ENCODE data around the gene PNMA6F.
"Not testable (repeated sequence)": the region's sequence is repeated elsewhere in the genome, so short reads cannot be mapped to it uniquely, and the experiment has no call there.

Gene PNMA6F

GRCh38 chrX:153334654-153335295 is 13.2 kb upstream of the PNMA6F start:
- no peak for DNase-seq (ENCODE audit: low read depth in 3 of 3)

GRCh38 chrX:153333821-153334653 is 12.5 kb upstream of the PNMA6F start, which contains the start of gene ZNF275:
Gene ZNF275, plus strand, starts transcription at chrX:153334153. Its CDS starts 2,527 bp downstream, at chrX:153336680.
- peak; percentile 62 to 75 (median 64) for DNase-seq (ENCODE audit: low read depth in 3 of 3)

DNA sequence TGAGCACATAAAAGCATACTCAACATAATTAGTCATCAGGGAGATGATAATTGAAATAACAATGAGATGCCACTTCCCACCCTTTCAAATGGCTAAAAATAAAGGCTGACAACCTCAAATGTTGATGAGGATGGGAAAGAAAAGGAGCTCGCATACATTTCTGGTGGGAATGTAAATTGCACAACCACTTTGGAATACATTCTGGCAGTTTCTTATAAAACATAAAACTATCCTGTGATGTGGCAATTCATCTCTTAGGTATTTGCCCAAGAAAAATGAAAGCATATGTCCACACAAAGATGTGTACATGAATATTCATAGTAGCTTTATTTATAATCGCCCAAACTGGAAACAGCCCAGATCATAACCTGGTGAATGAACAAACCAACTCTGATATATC is 11.7 kb upstream of the PNMA6F start:
- no peak for DNase-seq (ENCODE audit: low read depth in 3 of 3)

- DNase-seq (ENCODE audit: low read depth in 3 of 3), result no peak
Observed at GRCh38 chrX:153327561-153327960, 6.0 kb upstream of the PNMA6F start.

- DNase-seq (ENCODE audit: low read depth in 3 of 3), result no peak
Observed at GRCh38 chrX:153320555-153321184, 897 bp downstream of the PNMA6F start.

DNA sequence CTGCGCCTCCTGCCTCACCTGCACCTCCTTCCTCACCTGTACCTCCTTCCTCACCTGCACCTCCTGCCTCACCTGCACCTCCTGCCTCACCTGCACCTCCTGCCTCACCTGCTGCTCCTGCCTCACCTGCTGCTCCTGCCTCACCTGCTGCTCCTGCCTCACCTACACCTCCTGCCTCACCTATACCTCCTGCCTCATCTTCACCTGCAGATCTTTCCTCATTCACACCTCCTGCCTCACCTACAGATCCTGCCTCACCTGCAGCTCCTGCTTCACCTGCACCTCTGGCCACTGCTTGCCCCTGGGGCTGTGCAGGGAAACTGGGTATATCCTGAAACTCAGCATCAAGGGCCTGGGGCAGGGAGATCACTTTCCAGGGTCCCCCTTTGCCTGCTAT is 1.5 kb downstream of the PNMA6F start:
- not testable (repeated sequence) for DNase-seq (ENCODE audit: low read depth in 3 of 3)

DNA sequence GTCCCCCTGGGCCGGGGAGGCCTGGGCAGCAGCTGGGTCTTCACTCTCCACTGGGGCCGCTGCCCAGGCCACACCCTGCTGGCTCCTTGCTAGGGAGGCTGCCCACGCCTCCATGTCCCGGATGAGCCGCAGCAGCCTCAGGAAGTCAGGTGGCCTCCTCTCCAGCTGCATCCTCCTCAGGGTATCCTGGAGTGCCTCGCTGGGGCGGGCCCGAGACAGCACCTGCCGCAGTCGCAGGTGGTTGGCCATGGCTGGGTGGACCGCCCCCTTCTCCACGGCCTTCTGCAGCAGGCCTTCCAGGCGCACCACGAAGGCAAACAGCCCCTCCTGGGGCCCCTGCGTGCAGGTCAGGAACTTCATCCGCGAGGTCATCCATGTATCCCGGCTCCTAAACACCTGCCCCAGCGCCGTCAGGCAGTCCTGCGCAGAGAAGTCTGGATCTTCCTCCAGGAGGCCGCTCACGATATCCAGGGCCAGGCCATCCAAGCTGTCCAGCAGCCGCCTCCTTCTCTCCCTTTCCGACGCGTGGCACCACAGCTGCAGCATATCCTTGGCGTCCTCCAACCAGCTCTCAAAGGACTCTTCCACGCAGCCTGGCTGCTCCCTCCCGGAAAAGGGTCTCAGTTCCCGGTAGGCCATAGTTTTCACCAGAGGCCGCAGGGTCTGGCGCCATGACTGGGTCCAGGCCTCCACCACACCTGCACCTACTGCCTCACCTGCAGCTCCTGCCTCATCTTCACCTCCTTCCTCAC is 2.1 kb downstream of the PNMA6F start:
- DNase-seq (ENCODE audit: low read depth in 3 of 3), result no peak

GRCh38 chrX:153318811-153319210 is 2.8 kb downstream of the PNMA6F start:
- no peak for DNase-seq (ENCODE audit: low read depth in 3 of 3)

DNA sequence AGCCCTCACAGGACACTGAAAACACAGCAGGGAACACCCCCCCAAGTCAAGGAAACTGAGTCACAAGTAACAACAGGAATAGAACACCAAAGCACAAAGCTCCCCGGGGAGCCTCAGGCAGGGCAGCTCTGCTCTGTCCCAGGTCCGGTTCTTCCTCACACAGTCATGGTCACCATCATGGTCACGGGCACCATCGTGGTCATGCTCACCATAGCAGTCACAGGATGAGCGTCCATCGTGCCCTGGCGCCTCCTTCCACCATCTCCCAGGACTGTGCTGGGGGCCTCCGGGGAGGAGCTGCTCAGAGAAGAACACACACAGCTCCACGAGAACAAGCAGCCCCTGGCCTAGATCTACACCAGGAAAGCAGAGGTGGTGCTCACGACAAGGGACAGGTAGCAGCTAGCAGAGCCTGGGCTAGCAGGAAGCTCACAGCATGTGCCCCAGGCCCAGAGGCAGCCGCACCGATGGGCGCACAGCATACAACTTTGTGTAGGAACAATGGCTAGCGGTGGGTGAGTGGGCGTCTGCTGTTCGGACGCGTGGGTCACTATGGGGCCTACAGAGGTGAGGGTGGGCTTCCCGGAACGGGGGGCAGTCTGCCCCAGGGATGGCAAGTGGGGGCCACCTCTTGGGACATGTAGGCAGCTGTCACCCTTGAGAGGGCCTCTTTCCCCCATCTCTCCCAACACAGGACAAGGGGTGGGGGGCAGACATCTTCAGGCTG is 3.4 kb downstream of the PNMA6F start:
- DNase-seq (ENCODE audit: low read depth in 3 of 3), result no peak

DNA sequence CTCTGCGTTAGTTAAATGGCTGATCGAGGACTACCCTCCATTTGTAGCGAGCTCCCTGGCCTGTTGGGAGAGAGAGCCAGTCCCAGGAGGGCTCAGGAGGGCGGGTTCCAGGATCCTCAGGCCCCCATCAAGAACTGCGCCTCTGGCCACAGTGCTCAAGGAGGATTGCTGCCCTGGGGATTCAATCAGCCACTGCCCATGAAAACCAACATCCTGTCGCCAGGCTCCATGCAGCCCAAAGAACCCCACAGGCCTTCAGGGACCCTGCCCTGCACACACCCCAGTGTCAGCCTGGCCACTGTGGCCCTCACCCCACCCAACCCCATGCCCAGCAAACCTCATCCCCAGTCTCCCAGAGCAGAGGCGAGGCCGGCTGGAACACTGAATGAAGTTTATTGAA is 4.3 kb downstream of the PNMA6F start:
- DNase-seq (ENCODE audit: low read depth in 3 of 3), result no peak

DNA sequence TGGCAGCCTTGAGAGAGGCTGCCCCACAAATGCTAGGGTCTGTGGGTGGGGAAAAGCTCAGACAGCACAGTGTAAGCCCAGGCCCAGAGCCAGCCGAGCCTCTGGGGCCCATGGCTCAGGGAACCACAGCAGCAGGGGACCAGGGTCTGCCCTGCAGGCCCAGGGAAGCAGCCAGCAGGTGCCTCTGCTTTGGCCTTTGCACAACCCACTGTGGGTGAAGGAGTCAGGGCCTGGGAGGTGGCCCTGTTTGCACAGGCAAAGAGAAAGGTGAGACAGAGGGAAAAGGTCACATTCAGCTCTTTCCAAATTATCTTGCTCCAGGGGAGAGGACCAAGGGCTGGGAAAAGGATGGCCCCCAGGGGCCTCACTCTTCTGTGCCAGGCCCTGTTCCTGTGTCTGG is 8.7 kb downstream of the PNMA6F start:
- no peak for DNase-seq (ENCODE audit: low read depth in 3 of 3)

- no peak for DNase-seq (ENCODE audit: low read depth in 3 of 3)
Observed at GRCh38 chrX:153312041-153312440, 9.5 kb downstream of the PNMA6F start.

DNA sequence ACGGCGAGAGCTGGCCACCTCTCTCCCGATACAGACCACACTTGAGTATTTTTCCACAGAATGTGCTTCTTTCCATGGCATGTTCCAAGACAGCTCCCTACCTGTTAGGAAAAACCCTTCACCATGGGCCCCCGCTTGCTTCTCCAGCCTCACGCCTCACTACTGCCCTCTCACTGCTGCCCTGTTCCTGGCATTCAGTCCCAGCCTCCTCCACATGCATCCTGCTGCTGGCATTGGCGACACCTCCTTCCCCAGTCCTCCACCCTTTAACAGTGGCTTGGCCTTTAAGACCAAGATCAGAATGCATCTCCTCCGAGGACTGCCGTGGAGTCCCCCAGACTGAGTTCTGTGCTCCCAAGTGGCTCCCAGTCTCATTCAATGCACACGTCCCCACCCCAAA is 10.7 kb downstream of the PNMA6F start:
- no peak for DNase-seq (ENCODE audit: low read depth in 3 of 3)

GRCh38 chrX:153307276-153308178 is 14.0 kb downstream of the PNMA6F start:
- no peak for DNase-seq (ENCODE audit: low read depth in 3 of 3)

- DNase-seq (ENCODE audit: low read depth in 3 of 3), result no peak
Observed at GRCh38 chrX:153306527-153307115, 14.9 kb downstream of the PNMA6F start.

GRCh38 chrX:153305972-153306371 is 15.6 kb downstream of the PNMA6F start:
- DNase-seq (ENCODE audit: low read depth in 3 of 3), result no peak

DNA sequence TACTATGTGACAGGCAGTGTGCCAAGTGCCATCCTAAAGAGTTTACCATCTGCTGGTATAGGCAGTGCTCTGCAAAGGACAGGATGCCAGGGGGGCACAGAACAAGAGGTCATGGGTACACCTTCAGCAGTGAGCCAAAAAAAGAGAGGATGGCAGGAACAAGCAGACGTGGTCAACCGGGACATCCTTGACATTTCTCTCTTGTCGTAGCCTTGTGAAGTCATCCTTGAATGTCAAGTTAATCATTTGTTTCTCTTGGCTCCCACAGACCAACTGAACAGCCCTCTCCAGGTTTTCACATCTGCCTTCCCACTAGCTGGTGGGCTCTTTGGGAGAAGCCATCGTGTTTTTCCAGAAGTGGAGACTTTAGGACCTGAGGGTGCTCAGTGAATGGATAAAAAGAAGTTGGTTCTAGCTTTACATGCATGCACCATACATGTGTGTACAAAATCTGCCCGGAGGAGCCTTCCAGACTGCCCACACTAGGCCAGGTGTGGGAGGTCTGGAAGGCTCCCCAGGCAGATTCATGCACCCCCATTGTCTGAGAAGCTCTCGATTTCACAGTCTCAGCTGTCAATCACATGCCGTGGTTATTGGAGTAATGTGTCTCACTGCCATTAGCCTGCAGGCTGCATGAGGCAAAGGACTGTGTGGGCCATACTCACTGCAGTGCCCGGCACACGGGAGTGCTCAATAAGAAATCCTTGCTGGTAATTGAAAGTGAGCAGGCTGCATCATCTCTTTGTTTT is 16.4 kb downstream of the PNMA6F start:
- DNase-seq (ENCODE audit: low read depth in 3 of 3), result no peak

DNA sequence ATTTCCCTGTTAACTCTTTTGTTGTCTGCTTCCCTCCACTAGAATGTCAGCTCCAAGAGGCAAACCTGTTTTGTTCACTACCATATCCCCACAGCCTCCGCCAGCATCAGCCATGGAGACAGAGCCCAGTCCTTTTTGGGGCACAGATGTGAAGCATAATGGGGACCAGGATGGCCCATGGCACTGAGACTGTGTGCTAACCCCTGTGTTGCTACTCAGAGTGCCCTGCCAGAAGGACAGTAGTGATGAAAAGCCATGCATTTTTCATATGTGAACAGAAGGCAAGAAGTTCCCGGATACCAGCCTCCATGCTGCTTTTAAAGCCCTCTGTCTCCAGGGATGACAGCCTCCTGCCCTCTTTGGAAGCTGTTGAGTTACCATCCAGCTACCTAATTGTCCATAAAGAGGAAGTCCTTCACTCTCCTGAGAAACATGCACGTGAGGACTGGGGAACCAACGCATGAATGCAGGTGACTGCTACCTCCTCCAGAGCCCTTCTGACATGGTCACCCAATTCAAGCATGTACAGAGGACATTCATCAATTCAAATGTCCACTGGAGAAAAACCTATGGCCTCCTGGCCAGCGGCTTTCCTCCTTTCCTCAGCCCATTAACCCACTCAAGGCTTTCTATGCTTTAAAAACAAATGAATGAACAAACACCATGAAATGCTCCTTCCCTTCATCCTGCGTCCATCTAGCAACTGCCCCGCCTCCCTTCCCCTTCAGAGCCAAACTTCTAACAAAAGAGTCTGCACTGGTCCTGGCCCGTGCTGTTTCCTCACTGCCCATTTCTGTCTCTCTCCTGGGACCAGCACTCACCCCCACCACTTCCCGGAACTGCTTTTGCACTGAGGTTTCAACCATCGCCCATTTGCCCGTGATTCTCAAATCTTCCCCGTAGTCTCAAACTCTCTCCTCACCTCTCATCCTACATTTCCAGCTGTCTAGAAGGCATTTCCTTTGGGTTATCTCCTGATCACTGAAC is 18.0 kb downstream of the PNMA6F start:
- DNase-seq (ENCODE audit: low read depth in 3 of 3), result no peak

Measured in stimulated activated CD4-positive, alpha-beta T cell treated with anti-CD3 and anti-CD28 coated beads, TNF-alpha, amount 100 ng/mL, for 48 hours (primary cell).